Measurements from ENCODE around the gene MLLT11. TPM values are rescaled to one million over a fixed set of nuclear protein-coding genes. Genes with fewer than 3 reads are reported as not detected.

MLLT11 gene
- total RNA-seq, 2 donors from 2014 or later, result 16.5 to 19.2 TPM

GRCh38 chr1:151056149-151056548 lies 4.0 kb upstream of the MLLT11 start:
- TF ChIP-seq CTCF (conservative IDR thresholded peaks at IDR 0.05), result no peak
- H3K9me3 Mint-ChIP-seq, result no peaks in the 10 kb centered on the region
- Histone ChIP-seq H3K36me3 (ENCODE audit: control insufficient read depth, insufficient read depth, low read length) (peaks cover 64% of the 10 kb centered on the region), H3K27ac (ENCODE audit: low read depth, low read length) (no peak overlapping the region), H3K9ac (ENCODE audit: extremely low read depth, low read length, poor library complexity, severe bottlenecking) (no peak overlapping the region), H3K4me1 (ENCODE audit: control insufficient read depth, insufficient read depth, low read length) (no peaks in the 10 kb centered on the region), H3K4me3 (ENCODE audit: low read length) (no peak overlapping the region), H3K9me3 (ENCODE audit: control insufficient read depth, low read length) (no peaks in the 10 kb centered on the region), H3K27me3 (ENCODE audit: control insufficient read depth, insufficient read depth, low read length, poor library complexity, severe bottlenecking) (no peaks in the 10 kb centered on the region)
- no peak for DNase-seq
- H3K4me1 Mint-ChIP-seq, result peaks cover 23% of the 10 kb centered on the region
- H3K4me3 Mint-ChIP-seq, result no peak overlapping the region
- H3K27ac Mint-ChIP-seq, result peak overlapping the region; percentile 23
- WGBS, 2 experiments (ENCODE audit: insufficient coverage in 1 of 2, insufficient read length in 1 of 2), result 67 to 68% methylated on average over 2 of the region's 2 CpGs
- no peaks in the 10 kb centered on the region for H3K27me3 Mint-ChIP-seq (ENCODE audit: insufficient read depth)
- peaks cover 61% of the 10 kb centered on the region for H3K36me3 Mint-ChIP-seq (ENCODE audit: low read depth)

- Histone ChIP-seq H3K9me3 (ENCODE audit: control insufficient read depth, low read length) (no peaks in the 10 kb centered on the region), H3K9ac (ENCODE audit: extremely low read depth, low read length, poor library complexity, severe bottlenecking) (peak overlapping the region; percentile 87), H3K27me3 (ENCODE audit: control insufficient read depth, insufficient read depth, low read length, poor library complexity, severe bottlenecking) (no peaks in the 10 kb centered on the region), H3K4me3 (ENCODE audit: low read length) (peak overlapping the region; percentile 89), H3K36me3 (ENCODE audit: control insufficient read depth, insufficient read depth, low read length) (peaks cover 46% of the 10 kb centered on the region), H3K4me1 (ENCODE audit: control insufficient read depth, insufficient read depth, low read length) (no peaks in the 10 kb centered on the region), H3K27ac (ENCODE audit: low read depth, low read length) (no peak overlapping the region)
- no peaks in the 10 kb centered on the region for H3K27me3 Mint-ChIP-seq (ENCODE audit: insufficient read depth)
- DNase-seq, result peak; percentile 77
- no peak for TF ChIP-seq CTCF (conservative IDR thresholded peaks at IDR 0.05)
- no peaks in the 10 kb centered on the region for H3K9me3 Mint-ChIP-seq
- H3K4me1 Mint-ChIP-seq, result peaks cover 30% of the 10 kb centered on the region
- H3K36me3 Mint-ChIP-seq (ENCODE audit: low read depth), result peaks cover 43% of the 10 kb centered on the region
- peak overlapping the region; percentile 94 for H3K4me3 Mint-ChIP-seq
- peak overlapping the region; percentile 89 for H3K27ac Mint-ChIP-seq
- 0 to 3% methylated on average over 3 to 10 of the region's 10 CpGs for WGBS, 2 experiments (ENCODE audit: insufficient coverage in 1 of 2, insufficient read length in 1 of 2)
Observed at GRCh38 chr1:151058692-151059091, 1.5 kb upstream of the MLLT11 start.

- Histone ChIP-seq H3K9ac (ENCODE audit: extremely low read depth, low read length, poor library complexity, severe bottlenecking) (peak within 1 kb of the TSS; percentile 87), H3K36me3 (ENCODE audit: control insufficient read depth, insufficient read depth, low read length) (peaks cover 44% of the 10 kb centered on the region), H3K4me3 (ENCODE audit: low read length) (peak within 1 kb of the TSS; percentile 89), H3K4me1 (ENCODE audit: control insufficient read depth, insufficient read depth, low read length) (no peaks in the 10 kb centered on the region), H3K27ac (ENCODE audit: low read depth, low read length) (peak within 1 kb of the TSS; percentile 93), H3K27me3 (ENCODE audit: control insufficient read depth, insufficient read depth, low read length, poor library complexity, severe bottlenecking) (no peaks in the 10 kb centered on the region), H3K9me3 (ENCODE audit: control insufficient read depth, low read length) (no peaks in the 10 kb centered on the region)
- Mint-ChIP-seq H3K4me3 (peak within 1 kb of the TSS; percentile 94), H3K27ac (peak within 1 kb of the TSS; percentile 89), H3K4me1 (peaks cover 33% of the 10 kb centered on the region), H3K27me3 (ENCODE audit: insufficient read depth) (no peaks in the 10 kb centered on the region), H3K9me3 (no peaks in the 10 kb centered on the region), H3K36me3 (ENCODE audit: low read depth) (peaks cover 39% of the 10 kb centered on the region)
- TF ChIP-seq CTCF (conservative IDR thresholded peaks at IDR 0.05), result peak; percentile 82
- peak; percentile 93 for DNase-seq
- WGBS, 2 experiments (ENCODE audit: insufficient coverage in 1 of 2, insufficient read length in 1 of 2), result 0% methylated on average over 13 to 58 of the region's 58 CpGs
Observed at GRCh38 chr1:151059109-151060006, 839 bp upstream of the MLLT11 start, which contains the start of gene CDC42SE1. Gene CDC42SE1, minus strand, starts transcription at chr1:151059622. Its CDS starts 3,892 bp downstream, at chr1:151055730.

Data from endodermal cell (in vitro differentiated cells).